ENCODE data around the gene C1orf94. TPM values are rescaled to one million over a fixed set of nuclear protein-coding genes. Genes with fewer than 3 reads are reported as not detected.
"Not testable (repeated sequence)": the region's sequence is repeated elsewhere in the genome, so short reads cannot be mapped to it uniquely, and the experiment has no call there.

Gene C1orf94
- total and polyA plus RNA-seq, 2 of the 8 experiments (the other 6 are each of a cell fraction or from before 2014, with no cell fraction given): 5.8 to 12.5 TPM

- H2AFZ ChIP-seq (ENCODE audit: low read length); H3K27me3 ChIP-seq (replicated peaks in 1 of 4; ENCODE audit: control insufficient read depth in 3 of 4, extremely low read depth in 1 of 4, insufficient read depth in 3 of 4, low read length in 3 of 4); H3K4me3 ChIP-seq (ENCODE audit: extremely low read depth in 1 of 4, insufficient read depth in 2 of 4, low read depth in 3 of 4, low read length in 4 of 4): not testable (repeated sequence)
These were observed 6.7 kb downstream of the C1orf94 start for GRCh38 chr1:34183381-34183780.

More at GRCh38 chr1:34183381-34183780, 6.7 kb downstream of the C1orf94 start:
- DNase-seq (ENCODE audit: low read depth in 1 of 2, low spot score in 2 of 2); H2BK12ac ChIP-seq (ENCODE audit: low read depth, low read length); H3K79me1 ChIP-seq (ENCODE audit: low read depth, low read length); FAIRE-seq; H3K56ac ChIP-seq (replicated peaks; ENCODE audit: insufficient read length, low read depth, low read length); H3K36me3 ChIP-seq (ENCODE audit: control insufficient read depth in 2 of 4, insufficient read depth in 4 of 4, low read length in 3 of 4); H3K79me2 ChIP-seq (ENCODE audit: control insufficient read depth in 1 of 2, insufficient read depth in 2 of 2, low read length in 2 of 2); H3K23me2 ChIP-seq (ENCODE audit: low read depth, low read length); H2AK5ac ChIP-seq (ENCODE audit: low read depth, low read length); H3K23ac ChIP-seq (ENCODE audit: insufficient read length); H4K91ac ChIP-seq (replicated peaks; ENCODE audit: insufficient read length, low read length); H4K20me1 ChIP-seq (replicated peaks in 1 of 2; ENCODE audit: control insufficient read depth in 1 of 2, insufficient read depth in 2 of 2, low read length in 2 of 2); H2BK20ac ChIP-seq (ENCODE audit: low read length); H3K18ac ChIP-seq (ENCODE audit: extremely low read depth, low read length); H4K8ac ChIP-seq (ENCODE audit: extremely low read depth, insufficient read depth, low read length); H2BK5ac ChIP-seq (ENCODE audit: low read depth, low read length); H2BK120ac ChIP-seq (replicated peaks; ENCODE audit: low read depth, low read length); H3K4ac ChIP-seq (replicated peaks; ENCODE audit: insufficient read length, low read depth, low read length); H3K27ac ChIP-seq (ENCODE audit: low read depth, low read length); H3K9ac ChIP-seq (replicated peaks in 1 of 4; ENCODE audit: extremely low read depth in 1 of 4, low read depth in 3 of 4, low read length in 3 of 4); H4K5ac ChIP-seq (ENCODE audit: insufficient read length, low read depth, low read length); H2BK15ac ChIP-seq (ENCODE audit: low read length); H3K4me2 ChIP-seq (ENCODE audit: insufficient read depth in 1 of 2, low read depth in 2 of 2, low read length in 2 of 2); H3K9me3 ChIP-seq (ENCODE audit: insufficient read depth in 2 of 2, low read depth in 1 of 2, low read length in 1 of 2); H3K14ac ChIP-seq (ENCODE audit: insufficient read length): not testable (repeated sequence)
- H3K4me1 ChIP-seq (replicated peaks in 1 of 4; ENCODE audit: control insufficient read depth in 3 of 4, insufficient read depth in 4 of 4, low read length in 3 of 4): peaks cover 8 to 21% (median 17%) of the 10 kb centered on the region in 4 experiments
- POLR2A ChIA-PET (ENCODE audit: partially characterized antibody): interaction anchor here (1.0 kb wide), 1 partner anchor 13 kb away, joined by 3 read pairs; no protein-coding TSS in a partner anchor
- 93% methylated on average over 4 of the region's 4 CpGs; no CpG with 5 or more reads in 1 of the 2 experiments for WGBS, 2 experiments (ENCODE audit: extremely low coverage in 1 of 2, insufficient coverage in 1 of 2, insufficient read length in 1 of 2, insufficient replicate concordance in 2 of 2, low coverage in 1 of 2, low lambda C conversion rate in 2 of 2, missing lambda C conversion rate in 1 of 2)
- CTCF ChIA-PET (ENCODE audit: partially characterized antibody): interaction anchor here (0.9 to 2.6 kb wide), 2 partner anchors 14 to 20 kb away, joined by 5 to 9 read pairs; no protein-coding TSS in a partner anchor

Measured in H1 (cell line).